Osteoblast (primary cell): ENCODE data around the gene FGD5. TPM values are rescaled to one million over a fixed set of nuclear protein-coding genes. Genes with fewer than 3 reads are reported as not detected.

Source experiments
- DNase-seq: peaks from one replicate; pipeline ENCODE4 v3.0.0; 2011; ENCODE audit warnings: low spot score, mixed read lengths; ENCODE audit not compliant: insufficient read length; ENCODE audit errors: missing footprints
- H2AFZ ChIP-seq: 2 replicates; pipeline ENCODE4 v1.6.0; 2011; ENCODE audit warnings: mild to moderate bottlenecking, low read length
- H3K27ac ChIP-seq: 2 replicates; pipeline ENCODE4 v1.5.1; 2011; ENCODE audit warnings: mild to moderate bottlenecking, low read depth, low read length, moderate library complexity
- H3K27me3 ChIP-seq: 2 replicates; pipeline ENCODE4 v1.6.0; 2012; ENCODE audit warnings: mild to moderate bottlenecking, control low read depth, inconsistent platforms, low read length, moderate library complexity; ENCODE audit not compliant: insufficient read depth
- H3K36me3 ChIP-seq: 2 replicates; pipeline ENCODE4 v1.5.1; 2011; ENCODE audit warnings: mild to moderate bottlenecking, low read length, control low read depth, moderate library complexity; ENCODE audit not compliant: insufficient read depth
- H3K4me1 ChIP-seq: 2 replicates; pipeline ENCODE4 v1.5.1; 2011; ENCODE audit warnings: mild to moderate bottlenecking, low read length, control low read depth, moderate library complexity; ENCODE audit not compliant: insufficient read depth
- H3K4me2 ChIP-seq: 2 replicates; pipeline ENCODE4 v1.6.0; 2011; ENCODE audit warnings: mild to moderate bottlenecking, low read length; ENCODE audit not compliant: insufficient read depth
- H3K4me3 ChIP-seq: fragments of 200-600 bp; sonication (generic); 3 replicates; pipeline ENCODE4 v1.5.1; 2012; ENCODE audit warnings: mild to moderate bottlenecking, low read length, inconsistent platforms; ENCODE audit not compliant: insufficient read depth
- H3K79me2 ChIP-seq: 2 replicates; pipeline ENCODE4 v1.6.0; 2012; ENCODE audit warnings: mild to moderate bottlenecking, low read length, control low read depth, inconsistent platforms; ENCODE audit not compliant: insufficient read depth
- H3K9me3 ChIP-seq: 2 replicates; pipeline ENCODE4 v1.5.1; 2011; ENCODE audit warnings: low read depth, low read length, control low read depth
- H4K20me1 ChIP-seq: 2 replicates; pipeline ENCODE4 v1.6.0; 2012; ENCODE audit warnings: mild to moderate bottlenecking, low read length, control low read depth; ENCODE audit not compliant: insufficient read depth
- total RNA-seq: library from RNA; depleted of rRNA; stranded (reverse); fragments of >200 nt; gene quantifications from 2 replicates; pipeline ENCODE4 v1.2.3, GENCODE V29; 2012
- TF ChIP-seq, protein P1 (sequence below): IDR thresholded peaks from 2 replicates; pipeline ENCODE4 v1.5.1; 2011; ENCODE audit warnings: mild to moderate bottlenecking, low read depth, low read length, moderate library complexity; ENCODE audit errors: extremely low read depth

The FGD5 gene
- total RNA-seq, 1 donor: under 0.01 TPM

- Histone ChIP-seq H3K27me3 (peaks cover 37% of the 10 kb centered on the region), H3K9me3 (no peaks in the 10 kb centered on the region), H2AFZ (no peak overlapping the region), H3K4me3 (no peak overlapping the region), H3K4me1 (no peaks in the 10 kb centered on the region), H3K27ac (no peak overlapping the region), H3K36me3 (no peaks in the 10 kb centered on the region), H3K79me2 (no peaks in the 10 kb centered on the region), H4K20me1 (no peaks in the 10 kb centered on the region), H3K4me2 (no peak overlapping the region)
- DNase-seq: no peak
- TF ChIP-seq, protein P1, sequence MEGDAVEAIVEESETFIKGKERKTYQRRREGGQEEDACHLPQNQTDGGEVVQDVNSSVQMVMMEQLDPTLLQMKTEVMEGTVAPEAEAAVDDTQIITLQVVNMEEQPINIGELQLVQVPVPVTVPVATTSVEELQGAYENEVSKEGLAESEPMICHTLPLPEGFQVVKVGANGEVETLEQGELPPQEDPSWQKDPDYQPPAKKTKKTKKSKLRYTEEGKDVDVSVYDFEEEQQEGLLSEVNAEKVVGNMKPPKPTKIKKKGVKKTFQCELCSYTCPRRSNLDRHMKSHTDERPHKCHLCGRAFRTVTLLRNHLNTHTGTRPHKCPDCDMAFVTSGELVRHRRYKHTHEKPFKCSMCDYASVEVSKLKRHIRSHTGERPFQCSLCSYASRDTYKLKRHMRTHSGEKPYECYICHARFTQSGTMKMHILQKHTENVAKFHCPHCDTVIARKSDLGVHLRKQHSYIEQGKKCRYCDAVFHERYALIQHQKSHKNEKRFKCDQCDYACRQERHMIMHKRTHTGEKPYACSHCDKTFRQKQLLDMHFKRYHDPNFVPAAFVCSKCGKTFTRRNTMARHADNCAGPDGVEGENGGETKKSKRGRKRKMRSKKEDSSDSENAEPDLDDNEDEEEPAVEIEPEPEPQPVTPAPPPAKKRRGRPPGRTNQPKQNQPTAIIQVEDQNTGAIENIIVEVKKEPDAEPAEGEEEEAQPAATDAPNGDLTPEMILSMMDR: no peak
Measured at GRCh38 chr3:14810070-14810791, 8.5 kb upstream of the FGD5 start.

- H3K27me3 ChIP-seq: peaks cover 37% of the 10 kb centered on the region
- H3K27ac ChIP-seq: no peak overlapping the region
Measured at GRCh38 chr3:14810801-14811661, 7.7 kb upstream of the FGD5 start.

GRCh38 chr3:14811684-14812083 is 7.1 kb upstream of the FGD5 start:
- peaks cover 37% of the 10 kb centered on the region for H3K27me3 ChIP-seq
- H3K36me3 ChIP-seq: no peaks in the 10 kb centered on the region
- H3K4me1 ChIP-seq: no peaks in the 10 kb centered on the region
- no peak overlapping the region for H3K4me3 ChIP-seq
- no peak for DNase-seq
- H4K20me1 ChIP-seq: no peaks in the 10 kb centered on the region
- no peaks in the 10 kb centered on the region for H3K79me2 ChIP-seq
- H3K9me3 ChIP-seq: no peaks in the 10 kb centered on the region
- no peak overlapping the region for H2AFZ ChIP-seq
- H3K27ac ChIP-seq: no peak overlapping the region
- TF ChIP-seq, protein P1: no peak
- no peak overlapping the region for H3K4me2 ChIP-seq

More at GRCh38 chr3:14810801-14811661, 7.7 kb upstream of the FGD5 start:
- Histone ChIP-seq H3K36me3 (no peaks in the 10 kb centered on the region), H3K9me3 (no peaks in the 10 kb centered on the region), H3K4me3 (no peak overlapping the region), H2AFZ (no peak overlapping the region), H4K20me1 (no peaks in the 10 kb centered on the region), H3K4me1 (no peaks in the 10 kb centered on the region), H3K79me2 (no peaks in the 10 kb centered on the region), H3K4me2 (no peak overlapping the region)
- TF ChIP-seq, protein P1: no peak
- DNase-seq: no peak
